ENCODE results near the gene CDK14. TPM values are rescaled to one million over a fixed set of nuclear protein-coding genes. Genes with fewer than 3 reads are reported as not detected.

The CDK14 gene
- total RNA-seq, 1 experiment from 2014 or later, result not detected

DNA sequence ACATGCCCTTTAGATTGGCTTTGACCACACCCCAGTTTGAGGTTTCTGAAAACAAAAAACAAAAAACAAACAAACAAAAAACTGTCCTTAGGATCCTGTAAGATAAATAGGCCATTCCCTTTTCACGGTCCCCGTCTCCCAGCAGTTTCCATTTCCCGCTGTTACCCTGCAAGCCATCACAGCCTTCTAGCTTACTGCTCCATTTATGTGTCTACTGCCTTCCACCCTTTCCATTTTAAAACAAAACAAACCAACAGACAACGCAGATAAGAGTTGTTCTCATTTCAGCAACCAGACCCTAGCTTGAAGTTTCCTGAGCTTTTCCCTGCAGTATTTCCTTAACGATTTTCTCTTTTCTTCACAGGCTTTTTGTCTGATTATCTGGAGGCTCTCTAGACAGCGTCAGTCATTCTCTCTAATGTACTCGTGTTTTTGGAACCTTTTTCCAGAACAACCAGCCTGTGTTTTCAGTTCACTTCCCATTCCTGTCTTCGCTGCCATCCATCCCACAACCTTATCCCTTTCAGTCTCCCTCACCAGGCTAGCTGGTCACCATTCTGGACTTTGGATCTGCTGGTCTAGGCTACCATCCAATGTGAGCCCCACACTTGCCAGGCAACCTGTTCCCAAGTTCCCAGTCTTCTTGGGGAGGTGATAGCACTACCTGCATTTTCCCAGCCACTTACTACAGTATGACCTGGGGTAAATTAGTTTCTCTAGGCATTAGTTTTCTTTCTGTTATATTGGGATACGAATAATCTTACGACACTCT lies 350.8 kb downstream of the CDK14 start:
- DNase-seq (ENCODE audit: low spot score), result peak; percentile 79
- in situ Hi-C loops (cut with HindIII; ENCODE audit: low sequenced_read_pairs), result no loop called here

DNA sequence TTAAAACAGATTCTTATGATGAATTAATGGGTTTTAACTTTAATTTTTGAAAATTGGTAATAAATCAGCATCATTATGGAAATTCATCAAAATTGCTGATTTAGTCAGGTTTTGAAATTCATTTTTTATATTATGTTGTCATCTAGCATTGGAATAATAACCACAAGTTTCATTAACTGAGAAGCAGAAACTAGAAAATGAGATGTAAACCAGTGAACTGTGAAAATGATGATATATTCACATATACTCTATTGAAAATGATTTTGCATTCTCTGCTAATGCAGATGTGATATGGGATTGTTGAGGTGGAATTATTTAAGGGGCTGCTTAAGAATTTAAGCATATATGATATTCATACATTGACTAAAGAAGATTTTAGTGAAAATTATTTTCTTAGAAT lies 352.0 kb downstream of the CDK14 start:
- DNase-seq (ENCODE audit: low spot score), result no peak
- in situ Hi-C loops (cut with HindIII; ENCODE audit: low sequenced_read_pairs), result no loop called here

- in situ Hi-C loops (cut with HindIII; ENCODE audit: low sequenced_read_pairs), result no loop called here
- DNase-seq (ENCODE audit: low spot score), result no peak
These were observed 355.1 kb downstream of the CDK14 start for GRCh38 chr7:90951229-90951628.

DNA sequence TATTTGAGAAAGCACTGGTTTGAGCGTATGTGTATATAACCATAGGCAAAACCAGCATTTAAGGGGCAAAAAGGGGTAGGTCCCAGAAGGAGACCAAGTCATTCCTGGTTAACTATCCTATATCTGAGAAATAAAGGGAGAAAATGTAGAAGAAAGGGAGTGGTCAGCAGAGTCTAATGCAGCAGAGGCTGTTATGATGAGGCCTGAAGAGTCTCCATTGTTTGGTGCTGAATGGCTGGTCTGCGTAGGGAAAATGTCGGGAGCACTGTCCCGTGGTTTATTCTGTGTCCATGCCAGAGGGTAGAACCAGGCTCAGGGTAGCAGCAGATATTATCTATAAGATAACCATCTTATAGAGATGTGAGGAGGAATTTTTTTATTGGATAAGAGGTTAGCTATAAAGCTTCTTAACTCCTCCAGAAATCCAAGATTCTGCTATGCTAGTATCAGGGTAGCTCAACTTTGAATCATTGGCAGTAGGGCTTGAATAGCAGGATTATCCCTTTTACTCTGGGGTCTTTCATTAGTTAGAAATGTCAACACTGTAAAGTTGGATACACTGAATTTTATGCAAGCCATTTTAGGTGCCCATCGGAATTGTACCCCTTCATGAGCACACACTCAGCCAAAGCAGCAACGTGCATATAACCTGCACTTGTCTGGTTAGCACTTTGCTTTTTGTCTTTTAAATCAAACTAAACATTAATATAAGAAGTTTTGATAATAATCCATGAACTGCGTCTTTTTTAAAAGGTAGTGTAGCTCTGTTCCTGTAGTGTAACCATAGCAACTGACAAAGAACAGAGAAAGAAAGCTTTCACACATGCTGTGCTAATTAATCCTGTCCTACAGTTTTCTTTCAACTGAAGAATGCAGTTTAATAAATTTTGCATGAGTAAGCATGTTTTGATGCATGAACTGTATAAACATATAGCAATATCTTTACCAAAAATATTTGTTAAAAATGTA lies 356.1 kb downstream of the CDK14 start:
- in situ Hi-C loops (cut with HindIII; ENCODE audit: low sequenced_read_pairs), result no loop called here
- DNase-seq (ENCODE audit: low spot score), result no peak

DNA sequence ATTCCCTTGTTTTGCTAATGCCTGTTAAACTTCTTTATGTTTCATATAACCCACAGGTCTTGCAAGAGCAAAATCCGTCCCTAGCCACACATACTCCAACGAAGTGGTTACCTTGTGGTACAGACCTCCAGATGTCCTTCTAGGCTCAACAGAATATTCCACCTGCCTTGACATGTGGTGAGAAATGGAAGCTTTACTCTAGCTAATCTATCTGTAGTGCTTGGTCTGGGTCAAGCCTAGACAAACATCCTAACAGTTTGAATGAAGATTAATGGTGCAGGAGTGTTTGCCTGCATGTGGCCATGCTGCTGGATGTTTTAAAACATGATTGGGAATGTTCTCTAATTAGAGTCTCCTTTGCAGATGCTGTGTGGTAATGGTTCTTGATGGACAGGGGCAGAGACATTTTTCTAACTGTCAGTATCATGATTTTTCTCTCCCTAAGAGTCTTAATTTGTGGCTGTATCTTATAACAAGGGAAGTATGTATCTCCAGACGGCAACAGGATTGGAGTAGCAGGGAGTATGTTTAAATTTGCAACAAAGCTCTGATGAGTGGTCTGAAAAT lies 359.6 kb downstream of the CDK14 start:
- in situ Hi-C loops (cut with HindIII; ENCODE audit: low sequenced_read_pairs), result no loop called here
- no peak for DNase-seq (ENCODE audit: low spot score)

GRCh38 chr7:90957883-90958282 lies 361.8 kb downstream of the CDK14 start:
- in situ Hi-C loops (cut with HindIII; ENCODE audit: low sequenced_read_pairs), result no loop called here
- DNase-seq (ENCODE audit: low spot score), result no peak

DNA sequence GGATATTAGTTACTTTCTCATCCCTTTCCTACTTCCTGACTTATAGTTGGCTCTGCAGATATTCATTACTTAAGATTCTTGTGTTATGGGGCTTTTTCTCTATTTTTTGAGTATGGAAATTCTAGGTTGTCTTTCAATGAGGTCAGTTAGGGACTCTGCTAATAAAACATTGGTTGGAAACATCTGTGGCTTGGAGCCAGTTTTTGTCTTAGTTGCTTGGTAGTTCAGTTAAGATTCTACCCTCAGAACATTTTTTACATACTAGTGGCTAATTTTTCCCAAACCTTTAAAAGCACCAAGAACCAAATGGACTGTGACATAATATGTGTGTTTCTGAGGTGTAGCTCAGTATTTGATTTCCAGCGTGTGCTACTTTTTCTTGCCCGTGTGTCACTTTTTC lies 362.5 kb downstream of the CDK14 start:
- in situ Hi-C loops (cut with HindIII; ENCODE audit: low sequenced_read_pairs), result no loop called here
- DNase-seq (ENCODE audit: low spot score), result no peak

DNA sequence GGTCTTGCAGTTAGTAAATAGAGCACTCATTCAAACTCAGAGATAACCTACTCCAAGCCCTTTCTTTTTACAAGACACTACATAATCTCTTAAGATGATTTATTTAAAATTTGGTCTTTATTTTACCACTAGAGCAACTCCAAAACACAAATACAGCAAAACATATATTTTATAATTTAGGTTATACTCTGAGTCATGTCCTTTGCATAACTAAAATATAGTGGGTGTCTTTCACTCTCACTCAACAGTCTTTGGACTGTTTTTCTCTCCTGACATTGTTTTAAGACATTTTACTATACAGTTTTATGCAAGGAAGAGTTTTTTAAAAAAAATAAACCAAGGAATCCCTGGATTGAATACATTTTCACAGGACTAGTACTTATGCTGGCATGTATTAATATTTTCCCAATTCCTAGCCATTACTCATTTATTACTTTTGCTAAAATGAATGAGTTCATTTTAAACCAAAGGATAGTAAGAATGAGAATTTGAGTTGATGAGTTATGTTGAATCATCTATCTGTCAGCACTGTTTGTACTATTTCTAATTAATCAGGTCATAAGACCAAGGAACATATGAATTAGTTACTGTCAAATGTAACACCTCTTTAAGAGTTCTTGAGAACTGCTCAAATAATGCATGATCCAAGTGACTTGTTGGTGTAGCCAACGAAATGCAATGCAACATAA lies 365.1 kb downstream of the CDK14 start:
- in situ Hi-C loops (cut with HindIII; ENCODE audit: low sequenced_read_pairs), result no loop called here
- no peak for DNase-seq (ENCODE audit: low spot score)

- in situ Hi-C loops (cut with HindIII; ENCODE audit: low sequenced_read_pairs), result no loop called here
These were observed 369.1 kb downstream of the CDK14 start for GRCh38 chr7:90965211-90965610.

DNA sequence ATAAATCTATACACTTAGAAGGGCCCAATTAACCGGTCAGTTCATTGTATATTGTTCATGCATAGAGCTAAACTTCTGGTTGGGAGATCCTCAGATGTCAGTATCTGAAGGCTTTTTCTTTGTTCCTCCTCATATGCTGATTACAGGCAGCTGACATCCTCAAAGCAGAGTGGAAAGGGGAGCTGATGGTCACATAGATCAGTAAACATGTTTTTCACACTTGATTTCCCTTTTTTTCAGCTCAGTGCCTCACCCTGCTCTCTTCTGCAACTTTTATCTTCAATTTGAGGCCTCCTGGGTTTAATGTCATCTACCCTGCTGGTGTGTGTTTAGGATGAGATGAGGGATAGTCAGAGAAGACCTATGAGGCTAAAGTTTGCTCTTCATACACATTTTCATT lies 370.2 kb downstream of the CDK14 start:
- DNase-seq (ENCODE audit: low spot score), result no peak
- in situ Hi-C loops (cut with HindIII; ENCODE audit: low sequenced_read_pairs), result no loop called here

More at GRCh38 chr7:90965211-90965610, 369.1 kb downstream of the CDK14 start:
- no peak for DNase-seq (ENCODE audit: low spot score)

DNA sequence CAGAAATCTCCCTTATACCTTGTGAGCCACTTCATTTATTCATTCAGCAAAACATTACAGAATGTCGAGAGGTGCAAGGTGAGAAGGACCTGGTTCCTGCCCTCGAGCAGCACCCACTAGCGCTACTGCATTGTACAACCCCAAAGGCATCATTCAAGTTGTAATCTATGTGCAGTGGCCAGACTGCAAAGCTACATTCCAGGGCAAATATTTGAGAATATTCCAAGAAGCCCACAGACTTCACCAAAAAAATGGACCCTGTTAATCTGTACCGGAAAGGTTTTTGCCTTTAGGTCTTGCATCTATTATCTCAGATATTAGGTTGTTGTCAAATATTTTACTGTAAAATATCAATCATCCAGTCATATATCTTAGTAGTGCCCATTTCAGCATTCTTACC lies 372.8 kb downstream of the CDK14 start:
- DNase-seq (ENCODE audit: low spot score), result no peak
- in situ Hi-C loops (cut with HindIII; ENCODE audit: low sequenced_read_pairs), result no loop called here

- no peak for DNase-seq (ENCODE audit: low spot score)
- in situ Hi-C loops (cut with HindIII; ENCODE audit: low sequenced_read_pairs), result loop anchor here (10.0 kb wide), 1 partner anchor 632 kb away; no protein-coding TSS in a partner anchor
These were observed 376.9 kb downstream of the CDK14 start for GRCh38 chr7:90972906-90973550.

GRCh38 chr7:90977056-90977455 lies 380.9 kb downstream of the CDK14 start:
- DNase-seq (ENCODE audit: low spot score), result no peak
- in situ Hi-C loops (cut with HindIII; ENCODE audit: low sequenced_read_pairs), result loop anchor here (10.0 kb wide), 1 partner anchor 628 kb away; no protein-coding TSS in a partner anchor

GRCh38 chr7:90980545-90980944 lies 384.4 kb downstream of the CDK14 start:
- in situ Hi-C loops (cut with HindIII; ENCODE audit: low sequenced_read_pairs), result no loop called here
- DNase-seq (ENCODE audit: low spot score), result no peak

- DNase-seq (ENCODE audit: low spot score), result no peak
These were observed 386.1 kb downstream of the CDK14 start for GRCh38 chr7:90982228-90982627.

DNA sequence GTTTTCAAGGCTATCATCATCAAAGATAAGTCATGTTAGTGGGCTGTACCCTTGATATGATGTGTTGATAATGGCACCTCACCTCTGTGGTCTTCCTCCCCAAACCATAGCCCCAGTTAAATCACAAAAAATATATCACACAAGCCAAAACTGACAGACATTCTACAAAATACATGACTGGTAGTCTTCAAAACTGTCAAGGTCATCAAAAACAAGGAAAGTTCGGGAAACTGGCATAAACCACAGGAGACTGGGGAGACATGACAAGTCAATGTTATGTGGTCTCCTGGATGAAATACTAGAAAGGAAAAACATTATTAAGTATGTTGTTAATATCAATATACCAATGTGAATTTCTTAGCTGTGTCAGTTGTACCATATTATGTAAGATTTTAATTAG lies 388.6 kb downstream of the CDK14 start:
- no peak for DNase-seq (ENCODE audit: low spot score)
- in situ Hi-C loops (cut with HindIII; ENCODE audit: low sequenced_read_pairs), result no loop called here

More at GRCh38 chr7:90982228-90982627, 386.1 kb downstream of the CDK14 start:
- in situ Hi-C loops (cut with HindIII; ENCODE audit: low sequenced_read_pairs), result no loop called here

GRCh38 chr7:90988516-90988915 lies 392.4 kb downstream of the CDK14 start:
- in situ Hi-C loops (cut with HindIII; ENCODE audit: low sequenced_read_pairs), result no loop called here
- DNase-seq (ENCODE audit: low spot score), result no peak

GRCh38 chr7:90988996-90989765 lies 393.1 kb downstream of the CDK14 start:
- DNase-seq (ENCODE audit: low spot score), result no peak
- in situ Hi-C loops (cut with HindIII; ENCODE audit: low sequenced_read_pairs), result no loop called here
